Activated naive CD8-positive, alpha-beta T cell treated with anti-CD3 and anti-CD28 coated beads, Interleukin-2, amount 10 ng/mL, durations not matched to agents 7 days and 5 days (primary cell): Measurements from ENCODE around the gene FOXS1. TPM values are rescaled to one million over a fixed set of nuclear protein-coding genes. Genes with fewer than 3 reads are reported as not detected.
A peak's percentile ranks its signal among the peaks of the same experiment; 100 is the strongest.

Experiments
- ATAC-seq: fragments of 150-1000 bp; cut with Tn5 transposase; one replicate; pipeline ENCODE4 v1.10.0; 2021; ENCODE audit warnings: low read depth, moderate library complexity
- POLR2A ChIA-PET: fragments of 350-600 bp; sonication (Branson Sonifier 250); formaldehyde crosslinking; loops from one replicate; lab custom pipeline; 2021; ENCODE audit warnings: antibody characterized with exemption; lab: Charles Lee
- DNase-seq: peaks from one replicate; pipeline ENCODE4 v3.0.0; 2021
- H3K27ac Mint-ChIP-seq: one replicate; pipeline ENCODE4 v1.8.0; 2022; ENCODE audit warnings: mild to moderate bottlenecking, mixed read lengths
- H3K27me3 Mint-ChIP-seq: one replicate; pipeline ENCODE4 v1.8.0; 2022; ENCODE audit warnings: mild to moderate bottlenecking, moderate library complexity, mixed read lengths
- H3K36me3 Mint-ChIP-seq: one replicate; pipeline ENCODE4 v1.8.0; 2021; ENCODE audit warnings: mild to moderate bottlenecking, mixed read lengths
- H3K4me1 Mint-ChIP-seq: one replicate; pipeline ENCODE4 v1.8.0; 2021; ENCODE audit warnings: mixed read lengths
- H3K4me3 Mint-ChIP-seq: one replicate; pipeline ENCODE4 v1.8.0; 2022; ENCODE audit warnings: mild to moderate bottlenecking, moderate library complexity, mixed read lengths
- H3K9me3 Mint-ChIP-seq: one replicate; pipeline ENCODE4 v1.8.0; 2021; ENCODE audit warnings: mixed read lengths
- total RNA-seq, 2 experiments: library from RNA; stranded (reverse); gene quantifications; one replicate each; pipeline ENCODE4 v1.2.3, GENCODE V29; 2021

Gene FOXS1
- total RNA-seq, 2 experiments from 2014 or later = not detected

DNA sequence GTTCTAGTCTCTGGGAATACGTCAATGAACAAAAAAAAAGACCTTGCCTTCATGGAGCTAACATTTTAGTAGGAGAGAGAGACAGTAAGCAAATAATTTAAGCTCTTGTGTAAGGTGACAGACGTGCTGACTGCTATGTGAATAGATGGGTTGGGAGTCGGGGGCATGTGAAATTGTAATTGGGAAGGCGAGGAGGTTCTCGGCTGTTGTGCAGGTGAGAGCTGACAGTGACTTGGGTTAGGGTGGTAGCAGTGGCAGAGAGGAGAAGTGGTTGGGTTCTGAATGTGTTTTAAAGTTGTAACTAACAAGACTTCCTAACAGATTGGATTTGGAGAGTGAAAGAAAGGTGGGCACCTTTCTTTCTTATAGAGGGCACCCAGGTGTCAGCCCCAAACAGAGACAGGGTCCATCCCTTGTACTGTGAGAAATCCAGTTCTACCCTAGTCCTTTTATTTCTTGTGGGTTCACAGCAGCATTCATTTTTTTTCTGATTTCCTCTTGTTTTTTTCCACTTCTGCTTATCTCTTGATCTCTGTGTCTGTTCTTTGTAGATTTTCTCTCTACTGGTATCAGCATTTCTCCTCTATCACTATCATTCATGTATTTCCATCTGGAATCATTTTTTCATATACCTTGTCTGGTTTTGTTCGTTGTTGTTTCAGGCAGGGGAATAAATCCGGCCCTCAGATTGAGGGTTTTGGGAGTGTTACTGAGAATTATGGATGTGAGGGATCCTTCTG, 41.7 kb downstream of the FOXS1 start:
- DNase-seq = no peak
- POLR2A ChIA-PET = interaction anchor here (0.6 kb wide), 1 partner anchor 198 kb away, joined by 3 read pairs; no protein-coding TSS in a partner anchor
- peaks cover 13% of the 10 kb centered on the region for H3K4me1 Mint-ChIP-seq
- H3K36me3 Mint-ChIP-seq = peaks cover 48% of the 10 kb centered on the region
- no peak overlapping the region for H3K4me3 Mint-ChIP-seq
- no peaks in the 10 kb centered on the region for H3K9me3 Mint-ChIP-seq
- peak overlapping the region; percentile 37 for H3K27ac Mint-ChIP-seq
- ATAC-seq = no peak
- no peaks in the 10 kb centered on the region for H3K27me3 Mint-ChIP-seq

GRCh38 chr20:31801508-31801907, 43.9 kb downstream of the FOXS1 start:
- Mint-ChIP-seq H3K4me1 (peaks cover 8% of the 10 kb centered on the region), H3K4me3 (no peak overlapping the region), H3K36me3 (peaks cover 57% of the 10 kb centered on the region), H3K27ac (no peak overlapping the region), H3K27me3 (no peaks in the 10 kb centered on the region), H3K9me3 (no peaks in the 10 kb centered on the region)
- ATAC-seq (no peak), DNase-seq (no peak)
- POLR2A ChIA-PET = no interaction called here

DNA sequence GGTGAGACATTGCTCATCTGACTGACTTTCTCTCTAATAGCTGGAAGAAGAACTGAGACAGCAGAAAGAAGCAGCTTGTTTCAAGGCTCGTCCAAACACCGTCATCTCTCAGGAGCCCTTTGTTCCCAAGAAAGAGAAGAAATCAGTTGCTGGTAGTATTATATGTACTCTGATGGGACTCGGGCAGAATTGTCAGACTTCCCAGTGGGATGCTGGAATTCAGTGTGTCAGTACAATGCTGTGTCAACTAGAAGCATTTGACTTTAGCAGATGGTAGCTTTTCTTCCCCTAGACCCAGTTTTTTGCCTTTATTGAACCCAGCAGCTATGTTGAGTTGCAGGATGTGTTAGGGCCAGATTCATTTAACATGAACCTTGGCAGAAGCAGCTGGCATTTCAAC, 48.0 kb downstream of the FOXS1 start:
- no peaks in the 10 kb centered on the region for H3K4me1 Mint-ChIP-seq
- H3K27me3 Mint-ChIP-seq = no peaks in the 10 kb centered on the region
- H3K36me3 Mint-ChIP-seq = peaks cover 61% of the 10 kb centered on the region
- H3K4me3 Mint-ChIP-seq = no peak overlapping the region
- H3K9me3 Mint-ChIP-seq = no peaks in the 10 kb centered on the region
- H3K27ac Mint-ChIP-seq = no peak overlapping the region
- ATAC-seq (no peak), DNase-seq (no peak)
- POLR2A ChIA-PET = no interaction called here

Other genes with a start within 250 kb of the FOXS1 start
- gene ID1, start 240.3 kb downstream of the FOXS1 start, total RNA-seq = 1 to 10 TPM in 1 of 2 experiments, under 1 TPM in 1; 0.72 to 1.2 TPM
- gene COX4I2, start 207.7 kb downstream of the FOXS1 start, total RNA-seq = not detected
- gene BCL2L1, start 122.7 kb downstream of the FOXS1 start, total RNA-seq = 10 to 100 TPM; 61.7 to 64.5 TPM
- gene TPX2, start 106.3 kb downstream of the FOXS1 start, total RNA-seq = 100 to 1,000 TPM; 111 to 114 TPM
- gene MYLK2, start 26.2 kb downstream of the FOXS1 start, total RNA-seq = under 1 TPM; 0.31 to 0.39 TPM
- not detected for gene DUSP15, start 24.9 kb upstream of the FOXS1 start, total RNA-seq
- gene TTLL9, start 25.0 kb upstream of the FOXS1 start, total RNA-seq = not detected
- 10 to 100 TPM; 13.1 to 13.4 TPM for gene PDRG1, start 106.4 kb upstream of the FOXS1 start, total RNA-seq
- not detected for gene XKR7, start 122.5 kb upstream of the FOXS1 start, total RNA-seq
- not detected for gene CCM2L, start 164.8 kb upstream of the FOXS1 start, total RNA-seq
- gene HCK, start 206.6 kb upstream of the FOXS1 start, total RNA-seq = under 1 TPM; 0.61 to 0.79 TPM